Natural killer cell (primary cell): Measurements from ENCODE around the gene MESP1. TPM values are rescaled to one million over a fixed set of nuclear protein-coding genes. Genes with fewer than 3 reads are reported as not detected.

ENCODE experiments used
- ATAC-seq, 3 donors: fragments of 150-1000 bp in 2 of 3; fragments of 200-7000 bp in 1 of 3; cut with Tn5 transposase; 1 replicate in 1 of 3; 2 replicates in 2 of 3; pipeline ENCODE4 v1.10.0; 2021; ENCODE audit warnings: mild to moderate bottlenecking in 2 of 3, moderate library complexity in 2 of 3
- DNase-seq, 2 donors: peaks; one replicate each; pipeline versions ENCODE4 v3.0.0 to v3.0.0-alpha.2; 2013 to 2021; ENCODE audit warnings: mixed read lengths in 1 of 2
- H3K27ac ChIP-seq: one replicate; pipeline ENCODE4 v1.5.1; 2013; ENCODE audit warnings: mild to moderate bottlenecking, low read length
- H3K27me3 ChIP-seq: one replicate; pipeline ENCODE4 v1.6.1; 2013; ENCODE audit warnings: low read length; ENCODE audit not compliant: control insufficient read depth, insufficient read depth
- H3K36me3 ChIP-seq: one replicate; pipeline ENCODE4 v1.6.1; 2013; ENCODE audit warnings: low read length; ENCODE audit not compliant: control insufficient read depth, insufficient read depth
- H3K4me1 ChIP-seq: one replicate; pipeline ENCODE4 v1.6.1; 2013; ENCODE audit warnings: low read length; ENCODE audit not compliant: control insufficient read depth, insufficient read depth
- H3K4me3 ChIP-seq: one replicate; pipeline ENCODE4 v1.5.1; 2013; ENCODE audit warnings: low read length
- H3K9me3 ChIP-seq: one replicate; pipeline ENCODE4 v1.6.1; 2013; ENCODE audit warnings: low read length; ENCODE audit not compliant: control insufficient read depth, insufficient read depth
- H3K27ac Mint-ChIP-seq, 2 donors: one replicate each; pipeline ENCODE4 v1.8.0; 2022; ENCODE audit warnings: mild to moderate bottlenecking in 2 of 2, mixed read lengths in 2 of 2, moderate library complexity in 1 of 2
- H3K27me3 Mint-ChIP-seq, 2 donors: one replicate each; pipeline ENCODE4 v1.8.0; 2022; ENCODE audit warnings: low read depth in 2 of 2, mixed read lengths in 2 of 2
- H3K36me3 Mint-ChIP-seq: one replicate; pipeline ENCODE4 v1.8.0; 2022; ENCODE audit warnings: mixed read lengths
- H3K4me1 Mint-ChIP-seq, 2 donors: one replicate each; pipeline ENCODE4 v1.8.0; 2022; ENCODE audit warnings: mixed read lengths in 2 of 2
- H3K4me3 Mint-ChIP-seq: one replicate; pipeline ENCODE4 v1.8.0; 2022; ENCODE audit warnings: mild to moderate bottlenecking, moderate library complexity, mixed read lengths
- H3K9me3 Mint-ChIP-seq, 2 donors: one replicate each; pipeline ENCODE4 v1.8.0; 2022; ENCODE audit warnings: mixed read lengths in 2 of 2
- WGBS: methylation state at CpG from one replicate; pipeline ENCODE4 v1.1.7; 2013; ENCODE audit warnings: missing lambda C conversion rate; ENCODE audit not compliant: insufficient coverage; 5-methylcytosine and 5-hydroxymethylcytosine counted together
- intact Hi-C: fragments of 100-400 bp; cut with micrococcal nuclease; formaldehyde crosslinking; loops from one replicate; pipeline ENCODE4 v1.14.2; 2022
- total RNA-seq, 4 donors: library from RNA; stranded (reverse); fragments of 120-200 nt in 1 of 4; gene quantifications; one replicate each; pipeline versions ENCODE4 v1.2.3 to v1.2.4, GENCODE V29; 2013 to 2022
- TF ChIP-seq, protein P1 (sequence below): fragments of 200-600 bp; IDR thresholded peaks from one replicate; pipeline ENCODE4 v1.8.0; 2022; ENCODE audit warnings: antibody characterized with exemption

The MESP1 gene
- total RNA-seq, 3 donors from 2014 or later (not counting 1 experiment from before 2014, with no cell fraction given), result 0.45 to 2.9 (median 2.5) TPM

DNA sequence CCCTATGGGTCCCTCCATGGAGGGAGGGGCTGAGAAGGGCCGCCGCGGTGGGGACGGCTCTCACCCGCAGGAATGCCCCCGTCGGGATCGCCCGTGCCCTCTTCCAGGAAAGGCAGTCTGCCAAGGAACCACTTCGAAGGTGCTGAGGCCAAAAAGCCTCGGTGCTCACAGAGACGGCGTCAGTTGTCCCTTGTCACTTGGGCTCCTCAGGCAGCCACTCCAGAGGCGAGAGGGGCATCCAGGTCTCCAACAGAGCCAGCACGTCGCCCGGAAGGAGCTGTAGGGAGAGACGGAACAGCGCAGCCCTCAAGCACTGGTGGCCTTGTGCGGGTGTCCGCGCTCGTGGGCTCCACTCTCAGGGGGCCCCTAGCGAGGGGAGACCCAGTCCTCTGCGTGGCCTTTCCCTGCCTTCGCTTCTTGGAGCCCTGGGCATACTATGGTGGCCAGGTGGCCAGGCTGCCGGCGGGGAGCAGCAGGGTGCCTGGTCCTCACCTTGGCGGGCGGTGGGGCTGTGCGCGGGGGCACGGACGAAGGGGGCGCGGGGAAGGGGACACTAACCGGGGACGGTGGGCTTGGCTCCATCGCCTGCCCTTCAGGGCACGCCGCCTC is 994 bp downstream of the MESP1 start:
- peak overlapping the region; percentile 50 for H3K4me3 ChIP-seq
- no peaks in the 10 kb centered on the region for H3K9me3 ChIP-seq
- H3K9me3 Mint-ChIP-seq, result no peaks in the 10 kb centered on the region
- 5% methylated on average over 41 of the region's 41 CpGs for WGBS
- ATAC-seq, result no peak
- intact Hi-C loops, result loop anchor here (1.0 kb wide), 1 partner anchor 10 kb away; no protein-coding TSS in a partner anchor
- peaks cover 17% of the 10 kb centered on the region for H3K4me1 ChIP-seq
- H3K4me1 Mint-ChIP-seq, result peaks cover 0 to 4% of the 10 kb centered on the region in 2 donors
- peaks cover 0 to 7% of the 10 kb centered on the region in 2 donors for H3K27me3 Mint-ChIP-seq
- peak overlapping the region; percentile 85 for H3K4me3 Mint-ChIP-seq
- peak overlapping the region in 1 of 2 donors; percentile 58 for H3K27ac Mint-ChIP-seq
- DNase-seq, result peak in 1 of 2 donors; percentile 28
- TF ChIP-seq, protein P1, sequence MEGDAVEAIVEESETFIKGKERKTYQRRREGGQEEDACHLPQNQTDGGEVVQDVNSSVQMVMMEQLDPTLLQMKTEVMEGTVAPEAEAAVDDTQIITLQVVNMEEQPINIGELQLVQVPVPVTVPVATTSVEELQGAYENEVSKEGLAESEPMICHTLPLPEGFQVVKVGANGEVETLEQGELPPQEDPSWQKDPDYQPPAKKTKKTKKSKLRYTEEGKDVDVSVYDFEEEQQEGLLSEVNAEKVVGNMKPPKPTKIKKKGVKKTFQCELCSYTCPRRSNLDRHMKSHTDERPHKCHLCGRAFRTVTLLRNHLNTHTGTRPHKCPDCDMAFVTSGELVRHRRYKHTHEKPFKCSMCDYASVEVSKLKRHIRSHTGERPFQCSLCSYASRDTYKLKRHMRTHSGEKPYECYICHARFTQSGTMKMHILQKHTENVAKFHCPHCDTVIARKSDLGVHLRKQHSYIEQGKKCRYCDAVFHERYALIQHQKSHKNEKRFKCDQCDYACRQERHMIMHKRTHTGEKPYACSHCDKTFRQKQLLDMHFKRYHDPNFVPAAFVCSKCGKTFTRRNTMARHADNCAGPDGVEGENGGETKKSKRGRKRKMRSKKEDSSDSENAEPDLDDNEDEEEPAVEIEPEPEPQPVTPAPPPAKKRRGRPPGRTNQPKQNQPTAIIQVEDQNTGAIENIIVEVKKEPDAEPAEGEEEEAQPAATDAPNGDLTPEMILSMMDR, result no peak
- H3K36me3 Mint-ChIP-seq, result no peaks in the 10 kb centered on the region
- no peaks in the 10 kb centered on the region for H3K36me3 ChIP-seq
- peaks cover 2% of the 10 kb centered on the region for H3K27me3 ChIP-seq
- H3K27ac ChIP-seq, result no peak overlapping the region

- Histone ChIP-seq H3K4me1 (peaks cover 17% of the 10 kb centered on the region), H3K9me3 (no peaks in the 10 kb centered on the region), H3K4me3 (no peak overlapping the region), H3K27ac (no peak overlapping the region), H3K27me3 (peaks cover 2% of the 10 kb centered on the region), H3K36me3 (no peaks in the 10 kb centered on the region)
- TF ChIP-seq, protein P1, result no peak
- Mint-ChIP-seq H3K4me1 (peaks cover 0 to 4% of the 10 kb centered on the region in 2 donors), H3K4me3 (peak overlapping the region; percentile 85), H3K9me3 (no peaks in the 10 kb centered on the region), H3K27me3 (peaks cover 0 to 3% of the 10 kb centered on the region in 2 donors), H3K27ac (peak overlapping the region in 1 of 2 donors; percentile 58), H3K36me3 (no peaks in the 10 kb centered on the region)
- intact Hi-C loops, result no loop called here
- no peak for ATAC-seq
- 94% methylated on average over 2 of the region's 4 CpGs for WGBS
- no peak for DNase-seq
Observed at GRCh38 chr15:89749526-89749925, 1.5 kb downstream of the MESP1 start.

- peaks cover 0 to 4% of the 10 kb centered on the region in 2 donors for H3K4me1 Mint-ChIP-seq
- TF ChIP-seq, protein P1, result no peak
- no peaks in the 10 kb centered on the region for H3K9me3 Mint-ChIP-seq
- H3K36me3 Mint-ChIP-seq, result no peaks in the 10 kb centered on the region
- peak overlapping the region in 1 of 2 donors; percentile 3 for H3K27ac Mint-ChIP-seq
- 93% methylated on average over 7 of the region's 7 CpGs for WGBS
- DNase-seq, result no peak
- H3K9me3 ChIP-seq, result no peaks in the 10 kb centered on the region
- peak overlapping the region; percentile 37 for H3K4me3 Mint-ChIP-seq
- no peak for ATAC-seq
- peaks cover 0 to 2% of the 10 kb centered on the region in 2 donors for H3K27me3 Mint-ChIP-seq
- H3K4me3 ChIP-seq, result no peak overlapping the region
- no peak overlapping the region for H3K27ac ChIP-seq
- no peaks in the 10 kb centered on the region for H3K36me3 ChIP-seq
- intact Hi-C loops, result no loop called here
- H3K4me1 ChIP-seq, result peaks cover 17% of the 10 kb centered on the region
- peaks cover 2% of the 10 kb centered on the region for H3K27me3 ChIP-seq
Observed at GRCh38 chr15:89749054-89749453, 2.0 kb downstream of the MESP1 start.
